Adrenal gland (tissue), 12 donors: ENCODE data around the gene FUT8. TPM values are rescaled to one million over a fixed set of nuclear protein-coding genes. Genes with fewer than 3 reads are reported as not detected.

Experiments used
- DNase-seq, 7 donors: peaks; one replicate each; pipeline ENCODE4 v3.0.0-alpha.2; 2019 to 2020
- H3K27ac ChIP-seq, 5 donors: fragments of 200-600 bp; sonication (generic) in 4 of 5; 1 replicate in 3 of 5; 2 replicates in 2 of 5; pipeline versions ENCODE4 v1.5.1 to v1.8.0; 2016 to 2020; ENCODE audit warnings: mild to moderate bottlenecking in 1 of 5
- H3K27me3 ChIP-seq: fragments of 200-600 bp; 2 replicates; pipeline ENCODE4 v1.8.0; 2021
- H3K36me3 ChIP-seq, 2 donors: fragments of 200-600 bp; replicated peaks in 1 of 2; 1 replicate in 1 of 2; 2 replicates in 1 of 2; pipeline versions ENCODE4 v1.5.1 to v1.8.0; 2018 to 2022
- H3K4me1 ChIP-seq, 2 donors: fragments of 200-600 bp; replicated peaks in 1 of 2; 1 replicate in 1 of 2; 2 replicates in 1 of 2; pipeline versions ENCODE4 v1.5.1 to v1.8.0; 2018 to 2021
- H3K4me3 ChIP-seq, 4 donors: fragments of 200-600 bp; sonication (generic) in 3 of 4; one replicate each; pipeline ENCODE4 v1.5.1; 2016 to 2018
- H3K9me3 ChIP-seq, 3 donors: fragments of 200-600 bp; sonication (generic) in 1 of 3; replicated peaks in 1 of 3; 1 replicate in 2 of 3; 2 replicates in 1 of 3; pipeline versions ENCODE4 v1.5.1 to v1.8.0; 2016 to 2021
- POLR2A ChIP-seq, 2 donors: fragments of 450-650 bp; IDR thresholded peaks; one replicate each; pipeline ENCODE4 v1.6.1; 2017; ENCODE audit warnings: antibody characterized with exemption in 2 of 2, mild to moderate bottlenecking in 2 of 2, moderate library complexity in 1 of 2
- WGBS, 4 donors: extraction: QIAGEN DNeasy Blood & Tissue Kit in 2 of 4; methylation state at CpG; one replicate each; pipeline versions ENCODE4 v1.1.5 to v1.1.7; 2013 to 2017; 5-methylcytosine and 5-hydroxymethylcytosine counted together
- intact Hi-C, 2 donors: fragments of 100-400 bp; cut with DNase I; formaldehyde crosslinking; loops; one replicate each; pipeline versions ENCODE4 v1.14.1 to v1.15.0; 2022 to 2023
- polyA plus RNA-seq, 3 donors: library from polyadenylated mRNA; stranded (reverse); fragments of 200-250 nt in 2 of 3; fragments of 350-450 nt in 1 of 3; fragmentation: Illumina TruSeq in 1 of 3; extraction: RNeasy Lipid Tissue Mini Kit (QIAGEN cat#74804) in 1 of 3; gene quantifications; one replicate each; pipeline ENCODE4 v1.2.3, GENCODE V29; 2013 to 2014
- total RNA-seq, 9 donors: library from RNA; depleted of rRNA in 4 of 9; stranded (reverse); fragments of >200 nt in 4 of 9; fragments of 120-200 nt in 1 of 9; fragmentation: NEBNext Ultra II Directional in 1 of 9; extraction: Animal tissue kit (Norgen Biotek cat#: 25700) in 1 of 9; gene quantifications; one replicate each; pipeline versions ENCODE4 v1.1.0 to v1.2.4, GENCODE V29; 2013 to 2023
- TF ChIP-seq, protein P1 (sequence below), 6 experiments: fragments of 450-650 bp in 4 of 6; fragments of 200-600 bp in 2 of 6; sonication (generic) in 1 of 6; IDR thresholded peaks; 1 replicate in 5 of 6; 2 replicates in 1 of 6; pipeline versions ENCODE4 v1.5.1 to v1.8.0; 2016 to 2021; ENCODE audit warnings: antibody characterized with exemption in 6 of 6, mild to moderate bottlenecking in 2 of 6, moderate library complexity in 1 of 6
- donor health status: healthy with polysubstance abuse.
- donor health status: Bipolar disorder and iron deficiency.
- donor health status: DM: yes; HTN: yes; CAD: no.
- donor health status: DM: no; HTN: no; CAD: no.
- donor health status: DM: no; HTN: no; CAD: no.
- donor health status: DM: yes; HTN: yes; CAD: no.

Gene FUT8
- total and polyA plus RNA-seq, 12 donors: 7.8 to 32.1 (median 21.1) TPM

DNA sequence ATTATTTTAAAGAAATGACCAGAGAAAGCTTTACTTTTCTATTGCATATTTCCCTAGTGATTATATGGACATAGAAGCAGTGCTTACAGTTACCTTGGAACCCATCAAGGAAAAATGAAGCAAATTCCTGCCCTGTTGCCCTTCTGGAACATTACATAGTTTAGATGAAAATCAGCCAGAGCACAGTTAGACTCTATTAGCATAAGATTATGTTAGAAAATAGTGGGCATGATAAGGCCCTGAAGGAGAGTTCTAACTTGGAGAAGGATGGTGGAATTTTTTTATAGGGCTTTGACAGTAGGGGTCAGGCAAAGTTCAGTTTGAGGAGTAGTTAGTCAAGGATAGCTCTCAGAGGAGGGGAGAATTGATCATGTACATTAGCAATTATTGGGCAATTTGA is 74.3 kb downstream of the FUT8 start:
- H3K4me3 ChIP-seq: no peak overlapping the region
- no peaks in the 10 kb centered on the region for H3K36me3 ChIP-seq
- intact Hi-C loops: no loop called here
- H3K27me3 ChIP-seq: no peaks in the 10 kb centered on the region
- DNase-seq: no peak
- H3K27ac ChIP-seq: no peak overlapping the region
- H3K9me3 ChIP-seq: no peaks in the 10 kb centered on the region
- no peaks in the 10 kb centered on the region for H3K4me1 ChIP-seq
- TF ChIP-seq POLR2A (IDR thresholded peaks at IDR 0.05): no peak
- TF ChIP-seq, protein P1, sequence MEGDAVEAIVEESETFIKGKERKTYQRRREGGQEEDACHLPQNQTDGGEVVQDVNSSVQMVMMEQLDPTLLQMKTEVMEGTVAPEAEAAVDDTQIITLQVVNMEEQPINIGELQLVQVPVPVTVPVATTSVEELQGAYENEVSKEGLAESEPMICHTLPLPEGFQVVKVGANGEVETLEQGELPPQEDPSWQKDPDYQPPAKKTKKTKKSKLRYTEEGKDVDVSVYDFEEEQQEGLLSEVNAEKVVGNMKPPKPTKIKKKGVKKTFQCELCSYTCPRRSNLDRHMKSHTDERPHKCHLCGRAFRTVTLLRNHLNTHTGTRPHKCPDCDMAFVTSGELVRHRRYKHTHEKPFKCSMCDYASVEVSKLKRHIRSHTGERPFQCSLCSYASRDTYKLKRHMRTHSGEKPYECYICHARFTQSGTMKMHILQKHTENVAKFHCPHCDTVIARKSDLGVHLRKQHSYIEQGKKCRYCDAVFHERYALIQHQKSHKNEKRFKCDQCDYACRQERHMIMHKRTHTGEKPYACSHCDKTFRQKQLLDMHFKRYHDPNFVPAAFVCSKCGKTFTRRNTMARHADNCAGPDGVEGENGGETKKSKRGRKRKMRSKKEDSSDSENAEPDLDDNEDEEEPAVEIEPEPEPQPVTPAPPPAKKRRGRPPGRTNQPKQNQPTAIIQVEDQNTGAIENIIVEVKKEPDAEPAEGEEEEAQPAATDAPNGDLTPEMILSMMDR (IDR thresholded peaks at IDR 0.05): no peak

GRCh38 chr14:65487783-65488494 is 75.4 kb downstream of the FUT8 start:
- 93 to 94% (median 93%) methylated on average over 4 of the region's 4 CpGs for WGBS, 4 donors

GRCh38 chr14:65491274-65491673 is 78.7 kb downstream of the FUT8 start:
- TF ChIP-seq POLR2A (IDR thresholded peaks at IDR 0.05): no peak
- TF ChIP-seq, protein P1 (IDR thresholded peaks at IDR 0.05): no peak
- Histone ChIP-seq H3K9me3 (no peaks in the 10 kb centered on the region), H3K27ac (no peak overlapping the region), H3K4me1 (no peaks in the 10 kb centered on the region), H3K36me3 (no peaks in the 10 kb centered on the region), H3K27me3 (no peaks in the 10 kb centered on the region), H3K4me3 (no peak overlapping the region)
- no peak for DNase-seq
- intact Hi-C loops: no loop called here
- WGBS, 4 donors: 82 to 90% (median 85%) methylated on average over 1 of the region's 1 CpG

More at GRCh38 chr14:65487783-65488494, 75.4 kb downstream of the FUT8 start:
- H3K4me3 ChIP-seq: no peak overlapping the region
- intact Hi-C loops: no loop called here
- no peaks in the 10 kb centered on the region for H3K27me3 ChIP-seq
- no peak overlapping the region for H3K27ac ChIP-seq
- no peaks in the 10 kb centered on the region for H3K9me3 ChIP-seq
- no peaks in the 10 kb centered on the region for H3K4me1 ChIP-seq
- TF ChIP-seq, protein P1 (IDR thresholded peaks at IDR 0.05): no peak
- TF ChIP-seq POLR2A (IDR thresholded peaks at IDR 0.05): no peak
- H3K36me3 ChIP-seq: no peaks in the 10 kb centered on the region
- no peak for DNase-seq

DNA sequence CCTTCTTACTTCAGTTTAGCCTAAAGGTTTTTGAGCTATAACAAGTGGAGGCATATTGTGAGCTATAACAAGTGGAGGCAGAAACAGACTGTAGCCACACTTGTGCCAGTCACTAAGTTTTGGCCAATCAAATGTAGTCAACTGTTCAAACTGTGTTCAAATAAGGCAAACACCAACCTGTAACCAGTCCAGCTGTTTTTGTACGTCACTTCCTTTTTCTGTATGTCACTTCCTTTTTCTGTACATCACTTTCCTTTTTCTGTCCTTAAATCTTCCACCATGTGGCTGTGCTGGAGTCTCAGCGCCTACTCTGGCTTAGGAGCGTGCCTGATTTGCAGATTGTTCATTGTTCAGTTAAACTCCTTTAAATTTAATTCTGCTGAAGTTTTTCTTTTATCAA is 79.7 kb downstream of the FUT8 start:
- no peak for TF ChIP-seq POLR2A (IDR thresholded peaks at IDR 0.05)
- TF ChIP-seq, protein P1 (IDR thresholded peaks at IDR 0.05): no peak
- Histone ChIP-seq H3K4me3 (no peak overlapping the region), H3K36me3 (no peaks in the 10 kb centered on the region), H3K9me3 (no peaks in the 10 kb centered on the region), H3K4me1 (peaks cover 0 to 2% of the 10 kb centered on the region in 2 donors), H3K27me3 (no peaks in the 10 kb centered on the region), H3K27ac (no peak overlapping the region)
- DNase-seq: no peak
- WGBS, 4 donors: 93 to 97% (median 95%) methylated on average over 3 of the region's 3 CpGs
- intact Hi-C loops: no loop called here
